Stimulated activated CD4-positive, alpha-beta T cell treated with anti-CD3 and anti-CD28 coated beads, Interleukin-12 subunit alpha, Interleukin-12 subunit beta, amount 100 ng/mL, for 4 hours (primary cell): ENCODE data around the gene ITPRIPL1.

Experiments
- DNase-seq: peaks from one replicate; pipeline ENCODE4 v3.0.0-alpha.2; 2020

The ITPRIPL1 gene

GRCh38 chr2:96359866-96360265 is 34.7 kb downstream of the ITPRIPL1 start:
- no peak for DNase-seq

GRCh38 chr2:96361751-96362150 is 36.6 kb downstream of the ITPRIPL1 start:
- no peak for DNase-seq

GRCh38 chr2:96369186-96369585 is 44.1 kb downstream of the ITPRIPL1 start:
- DNase-seq, result no peak

- no peak for DNase-seq
Measured at GRCh38 chr2:96374211-96374951, 49.3 kb downstream of the ITPRIPL1 start.
